ENCODE measurements around the gene ZNF689. TPM values are rescaled to one million over a fixed set of nuclear protein-coding genes. Genes with fewer than 3 reads are reported as not detected.

ZNF689 gene
- total and polyA plus RNA-seq, 7 donors, result 3.4 to 9.6 (median 5.8) TPM

DNA sequence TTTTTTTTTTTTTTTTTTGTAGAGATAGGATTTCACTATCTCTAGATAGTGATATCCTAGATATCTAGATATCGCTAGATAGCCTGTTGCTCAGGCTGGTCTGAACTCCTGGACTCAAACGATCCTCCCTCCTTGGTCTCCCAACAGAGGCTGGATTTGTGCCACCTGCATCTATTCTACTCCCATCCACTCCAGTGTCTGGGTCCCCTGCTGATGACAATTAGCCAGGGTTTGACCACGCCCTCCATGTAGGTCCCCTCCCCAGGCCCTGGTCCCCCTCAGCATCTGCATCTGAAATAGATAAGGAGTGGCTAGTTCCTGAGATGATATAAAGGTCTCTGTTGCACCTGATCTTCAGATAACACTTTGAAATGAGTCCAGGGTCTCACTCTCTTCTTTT lies 40.9 kb downstream of the ZNF689 start:
- WGBS, 3 donors, result 90 to 99% (median 94%) methylated on average over 3 of the region's 3 CpGs
- Histone ChIP-seq H3K4me3 (no peak overlapping the region), H3K4me1 (peaks cover 16% of the 10 kb centered on the region), H3K27ac (no peak overlapping the region), H3K27me3 (ENCODE audit: insufficient read depth in 3 of 3, low read length in 2 of 3) (no peaks in the 10 kb centered on the region), H3K9me3 (no peaks in the 10 kb centered on the region), H3K36me3 (ENCODE audit: insufficient read depth in 1 of 2, low read depth in 1 of 2) (peaks cover 0 to 9% of the 10 kb centered on the region in 2 donors)
- ATAC-seq (no peak), DNase-seq (no peak)
- intact Hi-C loops (cut with DNase I), result no loop called here
- TF ChIP-seq, protein P1, sequence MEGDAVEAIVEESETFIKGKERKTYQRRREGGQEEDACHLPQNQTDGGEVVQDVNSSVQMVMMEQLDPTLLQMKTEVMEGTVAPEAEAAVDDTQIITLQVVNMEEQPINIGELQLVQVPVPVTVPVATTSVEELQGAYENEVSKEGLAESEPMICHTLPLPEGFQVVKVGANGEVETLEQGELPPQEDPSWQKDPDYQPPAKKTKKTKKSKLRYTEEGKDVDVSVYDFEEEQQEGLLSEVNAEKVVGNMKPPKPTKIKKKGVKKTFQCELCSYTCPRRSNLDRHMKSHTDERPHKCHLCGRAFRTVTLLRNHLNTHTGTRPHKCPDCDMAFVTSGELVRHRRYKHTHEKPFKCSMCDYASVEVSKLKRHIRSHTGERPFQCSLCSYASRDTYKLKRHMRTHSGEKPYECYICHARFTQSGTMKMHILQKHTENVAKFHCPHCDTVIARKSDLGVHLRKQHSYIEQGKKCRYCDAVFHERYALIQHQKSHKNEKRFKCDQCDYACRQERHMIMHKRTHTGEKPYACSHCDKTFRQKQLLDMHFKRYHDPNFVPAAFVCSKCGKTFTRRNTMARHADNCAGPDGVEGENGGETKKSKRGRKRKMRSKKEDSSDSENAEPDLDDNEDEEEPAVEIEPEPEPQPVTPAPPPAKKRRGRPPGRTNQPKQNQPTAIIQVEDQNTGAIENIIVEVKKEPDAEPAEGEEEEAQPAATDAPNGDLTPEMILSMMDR (IDR thresholded peaks at IDR 0.05), result no peak

- Histone ChIP-seq H3K36me3 (ENCODE audit: insufficient read depth in 1 of 2, low read depth in 1 of 2) (peaks cover 0 to 9% of the 10 kb centered on the region in 2 donors), H3K4me3 (no peak overlapping the region), H3K27ac (no peak overlapping the region), H3K9me3 (no peaks in the 10 kb centered on the region), H3K4me1 (peaks cover 16% of the 10 kb centered on the region), H3K27me3 (ENCODE audit: insufficient read depth in 3 of 3, low read length in 2 of 3) (no peaks in the 10 kb centered on the region)
- ATAC-seq (no peak), DNase-seq (no peak)
- 73 to 75% (median 74%) methylated on average over 6 of the region's 6 CpGs for WGBS, 3 donors
- intact Hi-C loops (cut with DNase I), result no loop called here
- TF ChIP-seq, protein P1 (IDR thresholded peaks at IDR 0.05), result no peak
These were observed 42.1 kb downstream of the ZNF689 start for GRCh38 chr16:30567991-30568638.

DNA sequence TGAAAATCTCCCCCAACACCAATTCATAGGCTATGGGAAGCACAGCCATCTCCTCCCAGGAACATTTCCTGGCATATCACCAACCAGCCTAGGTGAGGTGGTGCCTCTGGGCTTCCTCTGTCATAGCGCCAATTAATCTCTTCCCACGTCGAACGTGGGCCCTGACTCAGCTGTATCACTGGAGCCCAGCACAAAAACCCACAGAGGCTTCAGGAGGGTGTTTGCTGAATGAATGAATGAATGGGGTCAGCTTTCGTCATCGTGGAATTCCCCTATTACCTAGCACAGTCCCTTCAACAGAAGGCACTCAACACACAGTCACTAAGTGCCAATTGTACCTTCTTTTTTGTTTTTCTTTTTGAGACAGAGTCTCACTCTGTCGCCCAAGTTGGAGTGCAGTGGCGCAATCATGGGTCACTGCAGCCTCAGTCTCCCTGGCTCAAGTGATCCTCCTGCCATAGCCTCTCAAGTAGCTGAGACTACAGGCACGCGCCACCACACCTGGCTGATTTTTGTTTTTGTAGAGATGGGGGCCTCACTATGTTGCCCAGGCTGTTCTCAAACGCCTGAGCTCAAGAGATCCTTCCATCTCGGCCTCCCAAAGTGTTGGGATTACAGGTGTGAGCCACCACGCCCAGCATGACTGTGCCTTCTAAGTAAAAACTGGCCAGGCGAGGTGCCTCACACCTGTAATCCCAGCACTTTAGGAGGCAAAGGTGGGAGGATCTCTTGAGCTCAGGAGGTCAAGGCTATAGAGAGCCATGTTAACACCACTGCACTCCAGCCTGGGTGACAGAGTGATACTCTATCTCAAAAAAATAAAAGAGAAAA lies 42.8 kb downstream of the ZNF689 start:
- Histone ChIP-seq H3K27me3 (ENCODE audit: insufficient read depth in 3 of 3, low read length in 2 of 3) (no peaks in the 10 kb centered on the region), H3K27ac (no peak overlapping the region), H3K4me1 (peaks cover 11% of the 10 kb centered on the region), H3K9me3 (no peaks in the 10 kb centered on the region), H3K4me3 (no peak overlapping the region), H3K36me3 (ENCODE audit: insufficient read depth in 1 of 2, low read depth in 1 of 2) (peaks cover 0 to 9% of the 10 kb centered on the region in 2 donors)
- DNase-seq (no peak), ATAC-seq (no peak)
- TF ChIP-seq, protein P1 (IDR thresholded peaks at IDR 0.05), result no peak
- intact Hi-C loops (cut with DNase I), result no loop called here
- WGBS, 3 donors, result 84 to 87% (median 86%) methylated on average over 14 of the region's 14 CpGs

DNA sequence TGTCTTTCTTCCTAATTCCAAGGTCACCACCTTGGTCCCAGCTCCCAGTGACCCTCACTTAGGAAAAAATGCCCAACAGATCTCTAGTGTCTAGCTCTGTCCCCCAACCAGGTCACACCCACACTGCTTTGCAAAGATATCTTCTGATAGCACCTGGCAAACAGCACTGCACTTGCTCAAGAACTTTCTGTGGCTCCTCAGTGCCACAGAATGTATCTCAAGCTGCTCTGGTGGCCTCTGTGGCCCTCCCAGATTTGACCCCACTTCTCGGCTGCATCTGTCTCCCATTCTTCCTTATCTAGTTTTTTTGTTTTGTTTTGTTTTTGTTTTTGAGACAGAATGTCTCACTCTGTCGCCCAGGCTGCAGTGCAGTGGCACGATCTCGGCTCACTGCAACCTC lies 43.7 kb downstream of the ZNF689 start:
- Histone ChIP-seq H3K4me3 (no peak overlapping the region), H3K27me3 (ENCODE audit: insufficient read depth in 3 of 3, low read length in 2 of 3) (no peaks in the 10 kb centered on the region), H3K9me3 (no peaks in the 10 kb centered on the region), H3K36me3 (ENCODE audit: insufficient read depth in 1 of 2, low read depth in 1 of 2) (peaks cover 0 to 9% of the 10 kb centered on the region in 2 donors), H3K4me1 (peaks cover 9% of the 10 kb centered on the region), H3K27ac (no peak overlapping the region)
- intact Hi-C loops (cut with DNase I), result no loop called here
- no peak for ATAC-seq
- DNase-seq, result no peak
- TF ChIP-seq, protein P1 (IDR thresholded peaks at IDR 0.05), result no peak
- WGBS, 3 donors, result 89 to 91% (median 89%) methylated on average over 4 of the region's 4 CpGs
